Upper lobe of left lung (tissue), 6 donors: ENCODE data around the gene ADAM15. TPM values are rescaled to one million over a fixed set of nuclear protein-coding genes. Genes with fewer than 3 reads are reported as not detected.

Source experiments
- ATAC-seq, 2 donors: fragments of 200-7000 bp; cut with Tn5 transposase; one replicate each; pipeline ENCODE4 v1.9.1; 2022; ENCODE audit warnings: mild to moderate bottlenecking in 2 of 2, moderate library complexity in 2 of 2; ENCODE audit not compliant: low FRiP score in 2 of 2
- DNase-seq, 2 donors: peaks; one replicate each; pipeline ENCODE4 v3.0.0-alpha.2; 2019 to 2020
- H3K27ac ChIP-seq, 4 donors: fragments of 200-600 bp; sonication (generic); one replicate each; pipeline ENCODE4 v1.5.1; 2016 to 2019
- H3K27me3 ChIP-seq, 4 donors: fragments of 200-600 bp; sonication (generic); one replicate each; pipeline ENCODE4 v1.5.1; 2017 to 2019
- H3K36me3 ChIP-seq, 4 donors: fragments of 200-600 bp; sonication (generic); one replicate each; pipeline ENCODE4 v1.5.1; 2016 to 2019
- H3K4me1 ChIP-seq, 4 donors: fragments of 200-600 bp; sonication (generic); one replicate each; pipeline ENCODE4 v1.5.1; 2018 to 2019
- H3K4me3 ChIP-seq, 4 donors: fragments of 200-600 bp; sonication (generic); one replicate each; pipeline ENCODE4 v1.5.1; 2017 to 2019; ENCODE audit warnings: mild to moderate bottlenecking in 2 of 4, moderate library complexity in 1 of 4
- H3K9me3 ChIP-seq, 4 donors: fragments of 200-600 bp; sonication (generic); one replicate each; pipeline ENCODE4 v1.5.1; 2018 to 2019
- EP300 ChIP-seq, 4 donors: sonication (generic); formaldehyde crosslinking; IDR thresholded peaks; one replicate each; pipeline ENCODE4 v1.5.1; 2017; ENCODE audit warnings: antibody characterized with exemption in 4 of 4, control low read depth in 2 of 4
- POLR2A ChIP-seq, 4 donors: fragments of 450-650 bp; IDR thresholded peaks; one replicate each; pipeline ENCODE4 v1.5.1; 2016 to 2017; ENCODE audit warnings: antibody characterized with exemption in 4 of 4, mild to moderate bottlenecking in 2 of 4
- POLR2AphosphoS5 ChIP-seq, 2 donors: sonication (generic); formaldehyde crosslinking; IDR thresholded peaks; one replicate each; pipeline ENCODE4 v1.5.1; 2017; ENCODE audit warnings: antibody characterized with exemption in 2 of 2
- WGBS, 2 donors: methylation state at CpG; one replicate each; pipeline ENCODE4 v1.1.5; 2017 to 2018; 5-methylcytosine and 5-hydroxymethylcytosine counted together
- total RNA-seq, 6 donors: library from RNA; depleted of rRNA in 4 of 6; stranded (reverse); fragments of >200 nt in 4 of 6; gene quantifications; one replicate each; pipeline versions ENCODE4 v1.1.0 to v1.2.1, GENCODE V29; 2016 to 2021
- TF ChIP-seq, protein P1 (sequence below), 6 experiments: fragments of 450-650 bp in 4 of 6; fragments of 200-600 bp in 2 of 6; sonication (generic) in 2 of 6; IDR thresholded peaks; one replicate each; pipeline ENCODE4 v1.5.1; 2016 to 2019; ENCODE audit warnings: antibody characterized with exemption in 6 of 6
- donor health status: DM: no; HTN: no; CAD: no; lungs with moderate emphysema.
- donor health status: DM: no; HTN: yes; CAD: no; lungs with severe emphysema.

ADAM15 gene
- total RNA-seq, 6 donors from 2014 or later = 52.1 to 246 (median 106) TPM

DNA sequence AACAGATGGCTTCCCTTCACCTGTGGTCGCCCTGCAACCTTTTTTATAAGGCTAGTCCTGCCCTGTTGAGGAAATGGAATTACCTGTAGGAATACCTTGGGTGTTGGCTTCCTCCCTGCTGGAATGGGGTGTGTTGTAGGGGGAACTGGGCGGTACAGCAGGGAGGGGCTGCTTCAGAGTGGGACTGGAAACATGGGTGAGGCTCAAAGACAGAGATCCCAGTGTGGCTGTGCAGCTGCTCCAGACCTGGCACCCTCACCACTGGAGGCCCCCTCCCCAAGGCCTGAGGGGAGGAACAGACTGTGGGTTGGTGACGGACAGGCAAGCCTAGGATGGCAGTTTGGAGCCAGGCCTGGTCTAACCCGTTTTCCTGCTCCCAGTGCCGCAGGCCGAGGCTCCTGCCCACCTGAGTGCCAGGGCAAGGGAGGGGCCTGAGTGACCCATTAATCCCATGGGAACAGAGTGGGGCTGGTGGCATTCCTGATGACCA is 32.0 kb downstream of the ADAM15 start:
- TF ChIP-seq POLR2AphosphoS5 (IDR thresholded peaks at IDR 0.05) = no peak
- TF ChIP-seq, protein P1, sequence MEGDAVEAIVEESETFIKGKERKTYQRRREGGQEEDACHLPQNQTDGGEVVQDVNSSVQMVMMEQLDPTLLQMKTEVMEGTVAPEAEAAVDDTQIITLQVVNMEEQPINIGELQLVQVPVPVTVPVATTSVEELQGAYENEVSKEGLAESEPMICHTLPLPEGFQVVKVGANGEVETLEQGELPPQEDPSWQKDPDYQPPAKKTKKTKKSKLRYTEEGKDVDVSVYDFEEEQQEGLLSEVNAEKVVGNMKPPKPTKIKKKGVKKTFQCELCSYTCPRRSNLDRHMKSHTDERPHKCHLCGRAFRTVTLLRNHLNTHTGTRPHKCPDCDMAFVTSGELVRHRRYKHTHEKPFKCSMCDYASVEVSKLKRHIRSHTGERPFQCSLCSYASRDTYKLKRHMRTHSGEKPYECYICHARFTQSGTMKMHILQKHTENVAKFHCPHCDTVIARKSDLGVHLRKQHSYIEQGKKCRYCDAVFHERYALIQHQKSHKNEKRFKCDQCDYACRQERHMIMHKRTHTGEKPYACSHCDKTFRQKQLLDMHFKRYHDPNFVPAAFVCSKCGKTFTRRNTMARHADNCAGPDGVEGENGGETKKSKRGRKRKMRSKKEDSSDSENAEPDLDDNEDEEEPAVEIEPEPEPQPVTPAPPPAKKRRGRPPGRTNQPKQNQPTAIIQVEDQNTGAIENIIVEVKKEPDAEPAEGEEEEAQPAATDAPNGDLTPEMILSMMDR (IDR thresholded peaks at IDR 0.05) = no peak
- no peak for TF ChIP-seq EP300 (IDR thresholded peaks at IDR 0.05)
- TF ChIP-seq POLR2A (IDR thresholded peaks at IDR 0.05) = no peak
- H3K4me3 ChIP-seq = no peak overlapping the region
- peaks cover 64 to 75% (median 66%) of the 10 kb centered on the region in 4 donors for H3K4me1 ChIP-seq
- peaks cover 9 to 60% (median 47%) of the 10 kb centered on the region in 4 donors for H3K27me3 ChIP-seq
- H3K27ac ChIP-seq = no peak overlapping the region
- DNase-seq (no peak), ATAC-seq (no peak)
- WGBS, 2 donors = 51 to 67% methylated on average over 2 to 5 of the region's 6 CpGs
- no peaks in the 10 kb centered on the region for H3K36me3 ChIP-seq
- H3K9me3 ChIP-seq = no peaks in the 10 kb centered on the region

DNA sequence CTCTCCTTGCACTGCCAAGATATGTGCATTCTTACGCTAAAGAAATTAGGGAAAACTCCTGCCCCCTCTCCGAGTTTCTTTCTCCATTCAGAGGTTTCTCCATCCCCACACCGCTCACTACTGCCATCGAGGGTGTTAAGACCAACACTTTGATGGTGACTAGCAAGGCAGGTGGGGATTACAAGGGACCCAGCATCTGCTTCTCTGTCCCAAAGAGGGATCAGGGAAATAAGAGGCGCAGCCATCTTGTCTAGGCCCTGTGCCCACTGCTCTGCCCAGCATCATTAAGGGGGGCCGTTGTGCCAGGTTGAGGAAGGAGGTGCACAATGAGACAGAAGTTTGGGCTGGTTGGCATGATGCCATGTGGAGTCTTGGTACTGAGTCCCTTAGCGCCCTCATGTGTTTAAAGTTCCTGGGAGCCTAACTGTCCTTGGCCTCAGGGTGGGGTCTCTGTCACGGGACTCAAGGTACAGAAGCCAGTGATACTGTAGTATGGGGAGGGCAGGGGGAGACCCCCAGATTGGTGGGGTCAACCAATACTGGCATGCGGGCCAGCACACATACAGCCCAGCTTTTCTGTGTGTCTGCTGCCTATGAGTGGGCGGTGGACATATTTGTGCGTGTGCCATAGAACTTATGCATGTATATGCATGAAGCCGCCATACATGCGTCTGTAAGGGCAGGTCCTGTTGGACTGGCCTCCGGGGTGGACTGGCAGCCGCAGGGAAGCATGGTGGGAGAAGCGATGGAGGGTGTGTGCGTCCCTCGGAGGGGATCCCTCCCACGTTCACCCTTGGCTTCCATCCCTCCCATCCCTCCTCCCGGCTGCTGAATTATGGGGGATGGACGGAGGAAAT is 33.0 kb downstream of the ADAM15 start:
- H3K27ac ChIP-seq = peak overlapping the region in 2 of 4 donors; percentile 88 to 90
- peak overlapping the region in 3 of 4 donors; percentile 64 to 91 (median 74) for H3K4me3 ChIP-seq
- no peak for ATAC-seq
- no peak for TF ChIP-seq POLR2A (IDR thresholded peaks at IDR 0.05)
- TF ChIP-seq EP300 (IDR thresholded peaks at IDR 0.05) = no peak
- no peak for TF ChIP-seq POLR2AphosphoS5 (IDR thresholded peaks at IDR 0.05)
- TF ChIP-seq, protein P1 (IDR thresholded peaks at IDR 0.05) = no peak
- H3K36me3 ChIP-seq = no peaks in the 10 kb centered on the region
- 23 to 34% methylated on average over 17 to 20 of the region's 21 CpGs for WGBS, 2 donors
- peak in 1 of 2 donors; percentile 58 for DNase-seq
- no peaks in the 10 kb centered on the region for H3K9me3 ChIP-seq
- peaks cover 57 to 67% (median 58%) of the 10 kb centered on the region in 4 donors for H3K4me1 ChIP-seq
- peaks cover 9 to 53% (median 44%) of the 10 kb centered on the region in 4 donors for H3K27me3 ChIP-seq

DNA sequence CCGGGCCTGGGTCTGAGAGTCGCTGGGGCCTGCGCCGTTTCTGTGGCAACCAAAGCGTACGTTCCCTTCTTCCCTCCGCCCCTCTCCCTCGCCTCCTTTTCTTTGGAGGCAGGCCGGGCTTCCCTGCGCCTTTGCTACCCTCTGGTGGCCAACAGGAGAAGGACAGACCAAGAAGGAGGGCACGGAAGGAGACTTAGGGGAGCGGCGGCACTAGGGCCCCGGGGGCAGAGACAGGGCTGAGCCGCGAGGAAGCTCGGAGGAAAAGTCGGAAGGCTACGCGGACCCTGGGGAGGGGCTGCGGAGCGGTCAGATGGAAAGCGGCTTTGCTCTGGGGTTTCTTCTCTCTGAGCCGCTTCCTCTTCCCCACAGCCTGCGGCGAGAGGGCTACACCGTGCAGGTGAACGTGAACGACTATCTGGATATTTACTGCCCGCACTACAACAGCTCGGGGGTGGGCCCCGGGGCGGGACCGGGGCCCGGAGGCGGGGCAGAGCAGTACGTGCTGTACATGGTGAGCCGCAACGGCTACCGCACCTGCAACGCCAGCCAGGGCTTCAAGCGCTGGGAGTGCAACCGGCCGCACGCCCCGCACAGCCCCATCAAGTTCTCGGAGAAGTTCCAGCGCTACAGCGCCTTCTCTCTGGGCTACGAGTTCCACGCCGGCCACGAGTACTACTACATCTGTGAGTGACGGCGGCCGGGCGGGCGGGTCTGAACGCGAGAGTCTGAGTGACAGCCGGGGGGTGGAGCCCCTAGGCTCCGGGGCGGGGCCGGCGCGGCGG is 33.8 kb downstream of the ADAM15 start:
- ATAC-seq (peak; percentile 94 to 96), DNase-seq (peak; percentile 97 to 99)
- peaks cover 48 to 59% (median 50%) of the 10 kb centered on the region in 4 donors for H3K4me1 ChIP-seq
- H3K36me3 ChIP-seq = no peaks in the 10 kb centered on the region
- H3K27ac ChIP-seq = peak overlapping the region; percentile 76 to 90 (median 87)
- peak overlapping the region; percentile 64 to 91 (median 76) for H3K4me3 ChIP-seq
- no peaks in the 10 kb centered on the region for H3K9me3 ChIP-seq
- 0% methylated on average over 33 to 40 of the region's 67 CpGs for WGBS, 2 donors
- H3K27me3 ChIP-seq = peaks cover 9 to 45% (median 38%) of the 10 kb centered on the region in 4 donors
- TF ChIP-seq EP300 (IDR thresholded peaks at IDR 0.05) (no peak), POLR2AphosphoS5 (IDR thresholded peaks at IDR 0.05) (peak; percentile 35 to 54), POLR2A (IDR thresholded peaks at IDR 0.05) (peak in 2 of 4 donors; percentile 18 to 53)
- TF ChIP-seq, protein P1 (IDR thresholded peaks at IDR 0.05) = peak; percentile 92 to 98 (median 97)

DNA sequence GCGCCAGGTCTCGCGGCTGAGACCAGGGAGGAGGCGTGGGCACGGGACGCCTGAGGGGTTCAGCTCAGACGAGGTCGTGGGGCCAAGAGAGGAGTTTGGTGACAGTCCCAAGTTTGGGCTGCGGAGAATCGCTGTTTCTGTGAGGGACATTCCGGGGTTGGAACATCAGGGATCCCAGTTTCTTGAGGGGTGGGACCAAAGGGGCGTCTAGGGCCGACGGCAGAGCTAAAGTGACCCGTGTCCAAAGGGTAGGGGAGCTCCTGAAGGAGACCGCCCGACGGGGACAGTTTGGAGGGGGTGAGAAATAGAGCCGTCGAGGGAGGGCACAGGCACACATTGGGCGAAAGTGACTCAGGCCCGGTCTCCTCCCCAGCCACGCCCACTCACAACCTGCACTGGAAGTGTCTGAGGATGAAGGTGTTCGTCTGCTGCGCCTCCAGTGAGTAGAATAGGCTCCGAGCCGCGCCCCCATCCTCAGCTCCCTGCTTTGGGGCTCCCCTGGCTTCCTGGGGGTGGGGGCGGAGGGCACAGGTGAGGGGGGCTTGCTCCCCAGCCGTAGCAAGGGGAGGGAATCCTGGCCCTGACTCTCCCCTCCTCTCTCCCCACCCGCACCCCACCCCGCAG is 34.5 kb downstream of the ADAM15 start:
- peak overlapping the region; percentile 76 to 90 (median 87) for H3K27ac ChIP-seq
- ATAC-seq (peak; percentile 41 to 50), DNase-seq (peak in 1 of 2 donors; percentile 81)
- no peaks in the 10 kb centered on the region for H3K36me3 ChIP-seq
- peaks cover 6 to 38% (median 31%) of the 10 kb centered on the region in 4 donors for H3K27me3 ChIP-seq
- TF ChIP-seq EP300 (IDR thresholded peaks at IDR 0.05) (no peak), POLR2AphosphoS5 (IDR thresholded peaks at IDR 0.05) (no peak), POLR2A (IDR thresholded peaks at IDR 0.05) (no peak)
- TF ChIP-seq, protein P1 (IDR thresholded peaks at IDR 0.05) = no peak
- WGBS, 2 donors = 1 to 4% methylated on average over 16 to 30 of the region's 32 CpGs
- H3K4me3 ChIP-seq = peak overlapping the region; percentile 64 to 91 (median 76)
- H3K4me1 ChIP-seq = peaks cover 41 to 51% (median 43%) of the 10 kb centered on the region in 4 donors
- H3K9me3 ChIP-seq = no peaks in the 10 kb centered on the region
